CD14-positive monocyte (primary cell): ENCODE data around the gene UBE2G2. TPM values are rescaled to one million over a fixed set of nuclear protein-coding genes. Genes with fewer than 3 reads are reported as not detected.
A peak's percentile ranks its signal among the peaks of the same experiment; 100 is the strongest.

Experiments
- DNase-seq, 3 donors: peaks; one replicate each; pipeline ENCODE4 v3.0.0-alpha.2; 2011 to 2022
- H2AFZ ChIP-seq: 2 replicates; pipeline ENCODE4 v1.6.0; 2012; ENCODE audit warnings: mild to moderate bottlenecking, low read depth, low read length, inconsistent platforms; ENCODE audit not compliant: insufficient read depth, poor library complexity, severe bottlenecking
- H3K27ac ChIP-seq, 2 donors: 1 replicate in 1 of 2; 2 replicates in 1 of 2; pipeline ENCODE4 v1.5.1; 2012 to 2013; ENCODE audit warnings: low read length in 2 of 2, control low read depth in 1 of 2, inconsistent platforms in 1 of 2, low read depth in 1 of 2, mild to moderate bottlenecking in 1 of 2
- H3K27me3 ChIP-seq, 2 donors: one replicate each; pipeline versions ENCODE4 v1.6.0 to v1.6.1; 2011 to 2013; ENCODE audit warnings: low read length in 2 of 2; ENCODE audit not compliant: control insufficient read depth in 2 of 2, insufficient read depth in 2 of 2
- H3K36me3 ChIP-seq, 2 donors: replicated peaks in 1 of 2; 1 replicate in 1 of 2; 2 replicates in 1 of 2; pipeline versions ENCODE4 v1.5.1 to v1.6.1; 2012 to 2013; ENCODE audit warnings: low read length in 2 of 2, control low read depth in 1 of 2, inconsistent platforms in 1 of 2, mild to moderate bottlenecking in 1 of 2; ENCODE audit not compliant: insufficient read depth in 2 of 2, control insufficient read depth in 1 of 2
- H3K4me1 ChIP-seq, 2 donors: 1 replicate in 1 of 2; 2 replicates in 1 of 2; pipeline versions ENCODE4 v1.5.1 to v1.6.1; 2012 to 2013; ENCODE audit warnings: low read length in 2 of 2, control low read depth in 1 of 2, inconsistent platforms in 1 of 2, mild to moderate bottlenecking in 1 of 2, moderate library complexity in 1 of 2; ENCODE audit not compliant: insufficient read depth in 2 of 2, control insufficient read depth in 1 of 2
- H3K4me2 ChIP-seq: replicated peaks from 2 replicates; pipeline ENCODE3; 2012; ENCODE audit warnings: low read length, moderate library complexity, mild to moderate bottlenecking; ENCODE audit not compliant: poor library complexity, severe bottlenecking; ENCODE audit errors: extremely low read depth
- H3K4me3 ChIP-seq, 3 experiments: fragments of 200-600 bp in 1 of 3; sonication (generic) in 1 of 3; replicated peaks in 1 of 3; 1 replicate in 2 of 3; 2 replicates in 1 of 3; pipeline ENCODE4 v1.5.1; 2011 to 2013; ENCODE audit warnings: low read length in 3 of 3, mild to moderate bottlenecking in 3 of 3, control low read depth in 2 of 3, low read depth in 2 of 3, inconsistent platforms in 1 of 3, moderate library complexity in 1 of 3
- H3K79me2 ChIP-seq: 2 replicates; pipeline ENCODE4 v1.6.0; 2012; ENCODE audit warnings: mild to moderate bottlenecking, control low read depth, inconsistent platforms, low read length, moderate library complexity; ENCODE audit not compliant: insufficient read depth
- H3K9ac ChIP-seq: 2 replicates; pipeline ENCODE4 v1.6.0; 2017; ENCODE audit warnings: low read length, mild to moderate bottlenecking; ENCODE audit not compliant: insufficient read depth, poor library complexity, severe bottlenecking
- H3K9me3 ChIP-seq, 2 donors: replicated peaks in 1 of 2; 1 replicate in 1 of 2; 2 replicates in 1 of 2; pipeline versions ENCODE4 v1.5.1 to v1.6.1; 2012 to 2013; ENCODE audit warnings: low read length in 2 of 2, control low read depth in 1 of 2; ENCODE audit not compliant: control insufficient read depth in 1 of 2, insufficient read depth in 1 of 2
- H4K20me1 ChIP-seq: 2 replicates; pipeline ENCODE4 v1.6.0; 2012; ENCODE audit warnings: mild to moderate bottlenecking, low read length, control low read depth, moderate library complexity; ENCODE audit not compliant: insufficient read depth
- H3K27ac Mint-ChIP-seq, 7 donors: one replicate each; pipeline ENCODE4 v1.8.0; 2020; ENCODE audit warnings: mild to moderate bottlenecking in 7 of 7, mixed read lengths in 7 of 7, moderate library complexity in 6 of 7, inconsistent platforms in 2 of 7
- H3K27me3 Mint-ChIP-seq, 3 donors: one replicate each; pipeline ENCODE4 v1.8.0; 2021 to 2022; ENCODE audit warnings: low read depth in 3 of 3, mild to moderate bottlenecking in 3 of 3, mixed read lengths in 3 of 3, moderate library complexity in 3 of 3, inconsistent platforms in 1 of 3
- H3K36me3 Mint-ChIP-seq, 2 donors: one replicate each; pipeline ENCODE4 v1.8.0; 2020; ENCODE audit warnings: mixed read lengths in 2 of 2, inconsistent platforms in 1 of 2, mild to moderate bottlenecking in 1 of 2
- H3K4me1 Mint-ChIP-seq: one replicate; pipeline ENCODE4 v1.8.0; 2020; ENCODE audit warnings: mild to moderate bottlenecking, mixed read lengths
- H3K4me3 Mint-ChIP-seq, 2 donors: one replicate each; pipeline ENCODE4 v1.8.0; 2020; ENCODE audit warnings: mild to moderate bottlenecking in 2 of 2, mixed read lengths in 2 of 2, moderate library complexity in 1 of 2
- H3K9me3 Mint-ChIP-seq, 7 donors: one replicate each; pipeline ENCODE4 v1.8.0; 2020 to 2022; ENCODE audit warnings: mixed read lengths in 7 of 7, mild to moderate bottlenecking in 6 of 7, moderate library complexity in 6 of 7, inconsistent platforms in 2 of 7
- CTCF ChIP-seq: fragments of 200-600 bp; IDR thresholded peaks from one replicate; pipeline ENCODE4 v1.8.0; 2022; ENCODE audit warnings: antibody characterized with exemption, mild to moderate bottlenecking
- WGBS: methylation state at CpG from one replicate; pipeline ENCODE4 v1.1.5; 2013; ENCODE audit warnings: missing lambda C conversion rate; ENCODE audit not compliant: insufficient coverage; 5-methylcytosine and 5-hydroxymethylcytosine counted together
- intact Hi-C, 2 donors: fragments of 100-400 bp; cut with micrococcal nuclease; formaldehyde crosslinking; loops; one replicate each; pipeline versions ENCODE4 v1.15.0 to v1.15.1; 2023
- polyA plus RNA-seq, 3 donors: library from polyadenylated mRNA; depleted of rRNA in 1 of 3; unstranded in 2 of 3; stranded (reverse) in 1 of 3; fragments of 300-500 nt in 2 of 3; fragments of >200 nt in 1 of 3; fragmentation: Illumina TruSeq in 2 of 3; gene quantifications; 1 replicate in 2 of 3; 2 replicates in 1 of 3; pipeline ENCODE4 v1.2.3, GENCODE V29; 2012 to 2021

The UBE2G2 gene
- polyA plus RNA-seq, 3 donors, result 22.5 to 123 (median 31.0) TPM

- H3K4me1 ChIP-seq, result peaks cover 11 to 25% of the 10 kb centered on the region in 2 donors
- H3K9me3 ChIP-seq, result peaks cover 0 to 11% of the 10 kb centered on the region in 2 donors
- TF ChIP-seq CTCF, result no peak
- peaks cover 25 to 39% of the 10 kb centered on the region in 2 donors for H3K36me3 ChIP-seq
- Mint-ChIP-seq H3K36me3 (peaks cover 26 to 49% of the 10 kb centered on the region in 2 donors), H3K4me1 (peaks cover 20% of the 10 kb centered on the region), H3K4me3 (no peak overlapping the region), H3K9me3 (peaks cover 3 to 16% (median 11%) of the 10 kb centered on the region in 7 donors), H3K27me3 (peaks cover 0 to 6% (median 2%) of the 10 kb centered on the region in 3 donors), H3K27ac (peak overlapping the region in 1 of 7 donors; percentile 54)
- 80% methylated on average over 1 of the region's 8 CpGs for WGBS
- no peak overlapping the region for H3K4me3 ChIP-seq
- H4K20me1 ChIP-seq, result peaks cover 74% of the 10 kb centered on the region
- H3K79me2 ChIP-seq, result peaks cover 74% of the 10 kb centered on the region
- no peak for DNase-seq
- H3K9ac ChIP-seq, result no peak overlapping the region
- no peak overlapping the region for H2AFZ ChIP-seq
- no peaks in the 10 kb centered on the region for H3K27me3 ChIP-seq
- intact Hi-C loops, result loop anchor here (5.0 to 10.0 kb wide), 7 partner anchors 57 to 822 kb away; partner anchors contain the start of genes CFAP410 (in 2 of the 2), LRRC3 (in 1 of the 2) and PTTG1IP (in 1 of the 2)
- H3K4me2 ChIP-seq, result no peak overlapping the region
- H3K27ac ChIP-seq, result no peak overlapping the region
Observed at GRCh38 chr21:44815225-44815624, 13.6 kb upstream of the UBE2G2 start.

GRCh38 chr21:44814498-44815023 lies 12.9 kb upstream of the UBE2G2 start:
- H2AFZ ChIP-seq, result no peak overlapping the region
- no peak for TF ChIP-seq CTCF
- no peak overlapping the region for H3K4me3 ChIP-seq
- H3K4me2 ChIP-seq, result no peak overlapping the region
- H3K4me1 ChIP-seq, result peaks cover 11 to 25% of the 10 kb centered on the region in 2 donors
- no peak for DNase-seq
- peaks cover 20% of the 10 kb centered on the region for H3K4me1 Mint-ChIP-seq
- H3K27me3 Mint-ChIP-seq, result peaks cover 0 to 2% (median 2%) of the 10 kb centered on the region in 3 donors
- H3K79me2 ChIP-seq, result peaks cover 80% of the 10 kb centered on the region
- intact Hi-C loops, result loop anchor here (5.0 to 10.0 kb wide), 7 partner anchors 58 to 823 kb away; partner anchors contain the start of genes CFAP410 (in 2 of the 2), LRRC3 (in 1 of the 2) and PTTG1IP (in 1 of the 2)
- peaks cover 0 to 5% of the 10 kb centered on the region in 2 donors for H3K9me3 ChIP-seq
- no peaks in the 10 kb centered on the region for H3K27me3 ChIP-seq
- no peak overlapping the region for H3K27ac ChIP-seq
- no peak overlapping the region for H3K4me3 Mint-ChIP-seq
- H3K27ac Mint-ChIP-seq, result peak overlapping the region in 2 of 7 donors; percentile 10 to 25
- peaks cover 33 to 56% of the 10 kb centered on the region in 2 donors for H3K36me3 Mint-ChIP-seq
- no peak overlapping the region for H3K9ac ChIP-seq
- peaks cover 0 to 10% (median 5%) of the 10 kb centered on the region in 7 donors for H3K9me3 Mint-ChIP-seq
- peaks cover 31 to 45% of the 10 kb centered on the region in 2 donors for H3K36me3 ChIP-seq
- WGBS, result 98% methylated on average over 7 of the region's 11 CpGs
- peaks cover 80% of the 10 kb centered on the region for H4K20me1 ChIP-seq
